Measurements from ENCODE around the gene UCMA.

DNA sequence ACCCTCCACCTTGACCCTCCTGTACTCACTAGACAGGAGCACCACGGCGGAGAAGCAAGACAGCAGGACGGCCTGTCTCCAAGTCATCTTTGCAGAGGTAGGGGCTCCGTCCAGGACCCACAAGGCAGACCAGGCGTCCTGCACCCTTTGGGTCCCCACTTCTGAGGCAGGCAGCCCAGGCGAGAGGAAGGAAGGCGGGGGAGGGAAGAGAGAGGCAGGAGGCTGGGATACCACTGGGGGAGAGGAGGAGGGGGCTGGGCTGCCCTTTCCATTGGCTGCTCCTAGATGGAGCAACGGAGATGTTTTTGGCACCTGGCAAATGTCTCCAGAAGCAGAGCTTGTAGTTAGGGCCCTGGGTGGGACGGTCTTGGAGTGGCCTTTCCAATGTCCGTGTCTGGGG, at the start of gene UCMA:
- TF ChIP-seq, protein P1, sequence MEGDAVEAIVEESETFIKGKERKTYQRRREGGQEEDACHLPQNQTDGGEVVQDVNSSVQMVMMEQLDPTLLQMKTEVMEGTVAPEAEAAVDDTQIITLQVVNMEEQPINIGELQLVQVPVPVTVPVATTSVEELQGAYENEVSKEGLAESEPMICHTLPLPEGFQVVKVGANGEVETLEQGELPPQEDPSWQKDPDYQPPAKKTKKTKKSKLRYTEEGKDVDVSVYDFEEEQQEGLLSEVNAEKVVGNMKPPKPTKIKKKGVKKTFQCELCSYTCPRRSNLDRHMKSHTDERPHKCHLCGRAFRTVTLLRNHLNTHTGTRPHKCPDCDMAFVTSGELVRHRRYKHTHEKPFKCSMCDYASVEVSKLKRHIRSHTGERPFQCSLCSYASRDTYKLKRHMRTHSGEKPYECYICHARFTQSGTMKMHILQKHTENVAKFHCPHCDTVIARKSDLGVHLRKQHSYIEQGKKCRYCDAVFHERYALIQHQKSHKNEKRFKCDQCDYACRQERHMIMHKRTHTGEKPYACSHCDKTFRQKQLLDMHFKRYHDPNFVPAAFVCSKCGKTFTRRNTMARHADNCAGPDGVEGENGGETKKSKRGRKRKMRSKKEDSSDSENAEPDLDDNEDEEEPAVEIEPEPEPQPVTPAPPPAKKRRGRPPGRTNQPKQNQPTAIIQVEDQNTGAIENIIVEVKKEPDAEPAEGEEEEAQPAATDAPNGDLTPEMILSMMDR (IDR thresholded peaks at IDR 0.05 in 2 of 3, conservative IDR thresholded peaks at IDR 0.05 in 1 of 3; ENCODE audit: borderline replicate concordance in 1 of 3, insufficient read depth in 1 of 3, low read depth in 2 of 3, low read length in 2 of 3): no peak
- TF ChIP-seq, protein P2, sequence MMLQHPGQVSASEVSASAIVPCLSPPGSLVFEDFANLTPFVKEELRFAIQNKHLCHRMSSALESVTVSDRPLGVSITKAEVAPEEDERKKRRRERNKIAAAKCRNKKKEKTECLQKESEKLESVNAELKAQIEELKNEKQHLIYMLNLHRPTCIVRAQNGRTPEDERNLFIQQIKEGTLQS (IDR thresholded peaks at IDR 0.05): no peak
- TF ChIP-seq SP1 (IDR thresholded peaks at IDR 0.05; ENCODE audit: low read depth) (no peak), RAD21 (IDR thresholded peaks at IDR 0.05; ENCODE audit: low read depth) (no peak), YY1 (IDR thresholded peaks at IDR 0.05; ENCODE audit: extremely low read depth, insufficient replicate concordance, low read depth, low read length) (no peak), EZH2phosphoT487 (IDR thresholded peaks at IDR 0.05; ENCODE audit: borderline replicate concordance) (no peak), POLR2A (IDR thresholded peaks at IDR 0.05; ENCODE audit: borderline replicate concordance, extremely low read depth, insufficient read depth, insufficient read length) (no peak), CEBPB (IDR thresholded peaks at IDR 0.05; ENCODE audit: low read depth) (no peak), EGR1 (IDR thresholded peaks at IDR 0.05; ENCODE audit: low read depth) (no peak), ZFX (IDR thresholded peaks at IDR 0.05) (no peak), SRF (IDR thresholded peaks at IDR 0.05; ENCODE audit: low read depth) (no peak), TCF7L2 (IDR thresholded peaks at IDR 0.05; ENCODE audit: borderline replicate concordance, extremely low read depth, insufficient read depth, insufficient read length) (no peak)
- TF ChIP-seq, protein P3, sequence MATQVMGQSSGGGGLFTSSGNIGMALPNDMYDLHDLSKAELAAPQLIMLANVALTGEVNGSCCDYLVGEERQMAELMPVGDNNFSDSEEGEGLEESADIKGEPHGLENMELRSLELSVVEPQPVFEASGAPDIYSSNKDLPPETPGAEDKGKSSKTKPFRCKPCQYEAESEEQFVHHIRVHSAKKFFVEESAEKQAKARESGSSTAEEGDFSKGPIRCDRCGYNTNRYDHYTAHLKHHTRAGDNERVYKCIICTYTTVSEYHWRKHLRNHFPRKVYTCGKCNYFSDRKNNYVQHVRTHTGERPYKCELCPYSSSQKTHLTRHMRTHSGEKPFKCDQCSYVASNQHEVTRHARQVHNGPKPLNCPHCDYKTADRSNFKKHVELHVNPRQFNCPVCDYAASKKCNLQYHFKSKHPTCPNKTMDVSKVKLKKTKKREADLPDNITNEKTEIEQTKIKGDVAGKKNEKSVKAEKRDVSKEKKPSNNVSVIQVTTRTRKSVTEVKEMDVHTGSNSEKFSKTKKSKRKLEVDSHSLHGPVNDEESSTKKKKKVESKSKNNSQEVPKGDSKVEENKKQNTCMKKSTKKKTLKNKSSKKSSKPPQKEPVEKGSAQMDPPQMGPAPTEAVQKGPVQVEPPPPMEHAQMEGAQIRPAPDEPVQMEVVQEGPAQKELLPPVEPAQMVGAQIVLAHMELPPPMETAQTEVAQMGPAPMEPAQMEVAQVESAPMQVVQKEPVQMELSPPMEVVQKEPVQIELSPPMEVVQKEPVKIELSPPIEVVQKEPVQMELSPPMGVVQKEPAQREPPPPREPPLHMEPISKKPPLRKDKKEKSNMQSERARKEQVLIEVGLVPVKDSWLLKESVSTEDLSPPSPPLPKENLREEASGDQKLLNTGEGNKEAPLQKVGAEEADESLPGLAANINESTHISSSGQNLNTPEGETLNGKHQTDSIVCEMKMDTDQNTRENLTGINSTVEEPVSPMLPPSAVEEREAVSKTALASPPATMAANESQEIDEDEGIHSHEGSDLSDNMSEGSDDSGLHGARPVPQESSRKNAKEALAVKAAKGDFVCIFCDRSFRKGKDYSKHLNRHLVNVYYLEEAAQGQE (IDR thresholded peaks at IDR 0.05; ENCODE audit: low read depth): no peak
- TF ChIP-seq, protein P4, sequence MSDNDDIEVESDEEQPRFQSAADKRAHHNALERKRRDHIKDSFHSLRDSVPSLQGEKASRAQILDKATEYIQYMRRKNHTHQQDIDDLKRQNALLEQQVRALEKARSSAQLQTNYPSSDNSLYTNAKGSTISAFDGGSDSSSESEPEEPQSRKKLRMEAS (IDR thresholded peaks at IDR 0.05): no peak

Data from HCT116 (cell line).